HepG2 (cell line): ENCODE measurements around the gene NAPEPLD. TPM values are rescaled to one million over a fixed set of nuclear protein-coding genes. Genes with fewer than 3 reads are reported as not detected.
A peak's percentile ranks its signal among the peaks of the same experiment; 100 is the strongest.

Source experiments
- CCAR2 ChIP-seq: fragments of 200-400 bp; formaldehyde crosslinking; optimal IDR thresholded peaks from 2 replicates; pipeline ENCODE3; 2018; ENCODE audit warnings: low read depth, mild to moderate bottlenecking, low read length, moderate library complexity
- DR1 ChIP-seq: sonication (generic); formaldehyde crosslinking; IDR thresholded peaks from 2 replicates; pipeline ENCODE4 v1.8.0; 2021; ENCODE audit warnings: mild to moderate bottlenecking, missing genetic modification reagents, inconsistent platforms
- FOXA1 ChIP-seq, 2 experiments: fragments of 450-650 bp in 1 of 2; sonication (generic) in 1 of 2; formaldehyde crosslinking in 1 of 2; IDR thresholded peaks; 2 replicates each; pipeline versions ENCODE4 v1.4.0 to v1.6.1; 2016 to 2020; ENCODE audit warnings: missing genetic modification reagents in 1 of 2
- KDM6A ChIP-seq: IDR thresholded peaks from 2 replicates; pipeline ENCODE4 v1.6.1; 2016; ENCODE audit warnings: low read depth
- MTF1 ChIP-seq: sonication (generic); formaldehyde crosslinking; IDR thresholded peaks from 2 replicates; pipeline ENCODE4 v1.5.0; 2020; ENCODE audit warnings: missing genetic modification reagents
- NFE2L1 ChIP-seq: sonication (generic); formaldehyde crosslinking; IDR thresholded peaks from 2 replicates; pipeline ENCODE4 v1.4.0; 2020; ENCODE audit warnings: missing genetic modification reagents, mild to moderate bottlenecking, borderline replicate concordance
- NR1H2 ChIP-seq: sonication (generic); formaldehyde crosslinking; IDR thresholded peaks from 2 replicates; pipeline ENCODE4 v1.8.1; 2022; ENCODE audit warnings: low read depth, missing genetic modification reagents, borderline replicate concordance
- POLR2AphosphoS2 ChIP-seq: IDR thresholded peaks from 2 replicates; pipeline ENCODE4 v1.6.1; 2011; ENCODE audit warnings: low read depth, low read length, improper control_type of control experiment
- SNRNP70 ChIP-seq: fragments of 200-400 bp; formaldehyde crosslinking; IDR thresholded peaks from 2 replicates; pipeline ENCODE4 v1.6.1; 2017; ENCODE audit warnings: mild to moderate bottlenecking, low read depth, low read length, moderate library complexity
- SSRP1 ChIP-seq: IDR thresholded peaks from 2 replicates; pipeline ENCODE4 v1.6.1; 2016; ENCODE audit warnings: control low read depth
- STAT5B ChIP-seq: sonication (generic); formaldehyde crosslinking; IDR thresholded peaks from 2 replicates; pipeline ENCODE4 v1.4.0; 2020; ENCODE audit warnings: missing genetic modification reagents
- TAF15 ChIP-seq: fragments of 200-400 bp; formaldehyde crosslinking; IDR thresholded peaks from one replicate; pipeline ENCODE4 v1.6.1; 2018; ENCODE audit warnings: mild to moderate bottlenecking, low read depth, low read length; ENCODE audit not compliant: poor library complexity, severe bottlenecking
- TBX3 ChIP-seq: fragments of 450-650 bp; IDR thresholded peaks from 2 replicates; pipeline ENCODE4 v1.6.1; 2017; ENCODE audit warnings: antibody characterized with exemption, mild to moderate bottlenecking, inconsistent platforms, borderline replicate concordance
- ZNF20 ChIP-seq: sonication (generic); formaldehyde crosslinking; IDR thresholded peaks from 2 replicates; pipeline ENCODE4 v1.4.0; 2020; ENCODE audit warnings: mild to moderate bottlenecking, moderate library complexity, missing genetic modification reagents
- ZNF292 ChIP-seq: sonication (generic); formaldehyde crosslinking; IDR thresholded peaks from 2 replicates; pipeline ENCODE4 v1.8.1; 2022; ENCODE audit warnings: mild to moderate bottlenecking, low read depth, missing genetic modification reagents, borderline replicate concordance
- ZNF343 ChIP-seq: sonication (generic); formaldehyde crosslinking; IDR thresholded peaks from 2 replicates; pipeline ENCODE4 v1.4.0; 2020; ENCODE audit warnings: mild to moderate bottlenecking, missing genetic modification reagents
- ZNF589 ChIP-seq: sonication (generic); formaldehyde crosslinking; conservative IDR thresholded peaks from 2 replicates; pipeline ENCODE4 v1.8.0; 2022; ENCODE audit warnings: mild to moderate bottlenecking, moderate library complexity, missing genetic modification reagents
- ZNF629 ChIP-seq: sonication (generic); formaldehyde crosslinking; conservative IDR thresholded peaks from 2 replicates; pipeline ENCODE4 v1.5.0; 2020; ENCODE audit warnings: missing genetic modification reagents
- ZNF644 ChIP-seq: IDR thresholded peaks from 2 replicates; pipeline ENCODE4 v1.6.1; 2016; ENCODE audit warnings: low read depth
- ZNF678 ChIP-seq: sonication (generic); formaldehyde crosslinking; IDR thresholded peaks from 2 replicates; pipeline ENCODE4 v1.4.0; 2020; ENCODE audit warnings: mild to moderate bottlenecking, missing genetic modification reagents
- ZNF75D ChIP-seq: sonication (generic); formaldehyde crosslinking; IDR thresholded peaks from 2 replicates; pipeline ENCODE4 v1.8.1; 2023; ENCODE audit warnings: missing genetic modification reagents, mild to moderate bottlenecking, borderline replicate concordance
- polyA plus RNA-seq, 8 experiments: library from polyadenylated mRNA; depleted of rRNA in 3 of 8; stranded (reverse) in 7 of 8; unstranded in 1 of 8; fragments of >200 nt; fragmentation: Illumina TruSeq in 4 of 8; extraction: Trizol in 4 of 8; gene quantifications; 2 replicates each; pipeline versions ENCODE4 v1.2.1 to v1.2.3, GENCODE V29; 2011 to 2016; ENCODE audit warnings: low read depth in 4 of 8, missing spikeins in 1 of 8, mixed read lengths in 1 of 8; ENCODE audit not compliant: insufficient read depth in 1 of 8
- total RNA-seq, 5 experiments: library from RNA; depleted of rRNA; stranded (reverse); fragments of >200 nt; fragmentation: Illumina TruSeq; extraction: Trizol; gene quantifications; 2 replicates each; pipeline ENCODE4 v1.2.3, GENCODE V29; 2016; ENCODE audit warnings: low read depth in 1 of 5
- TF ChIP-seq, protein P1 (sequence below), 2 experiments: fragments of 450-650 bp in 1 of 2; sonication (generic) in 1 of 2; formaldehyde crosslinking; IDR thresholded peaks; 2 replicates each; pipeline versions ENCODE4 v1.5.0 to v1.8.0; 2020 to 2022; ENCODE audit warnings: mild to moderate bottlenecking in 1 of 2, missing genetic modification reagents in 1 of 2
- TF ChIP-seq, protein P2 (sequence below): sonication (generic); formaldehyde crosslinking; IDR thresholded peaks from 2 replicates; pipeline ENCODE4 v1.8.1; 2022; ENCODE audit warnings: low read depth, mild to moderate bottlenecking, missing genetic modification reagents
- TF ChIP-seq, protein P3 (sequence below): IDR thresholded peaks from 2 replicates; pipeline ENCODE4 v1.6.1; 2012; ENCODE audit warnings: inconsistent platforms
- TF ChIP-seq, protein P4 (sequence below): sonication (generic); formaldehyde crosslinking; IDR thresholded peaks from 2 replicates; pipeline ENCODE4 v1.5.1; 2020; ENCODE audit warnings: missing genetic modification reagents, mild to moderate bottlenecking, borderline replicate concordance

The NAPEPLD gene
- total and polyA plus RNA-seq, 2 of the 13 experiments (the other 11 are each of a cell fraction or from before 2014, with no cell fraction given), result 3.4 to 5.6 TPM

DNA sequence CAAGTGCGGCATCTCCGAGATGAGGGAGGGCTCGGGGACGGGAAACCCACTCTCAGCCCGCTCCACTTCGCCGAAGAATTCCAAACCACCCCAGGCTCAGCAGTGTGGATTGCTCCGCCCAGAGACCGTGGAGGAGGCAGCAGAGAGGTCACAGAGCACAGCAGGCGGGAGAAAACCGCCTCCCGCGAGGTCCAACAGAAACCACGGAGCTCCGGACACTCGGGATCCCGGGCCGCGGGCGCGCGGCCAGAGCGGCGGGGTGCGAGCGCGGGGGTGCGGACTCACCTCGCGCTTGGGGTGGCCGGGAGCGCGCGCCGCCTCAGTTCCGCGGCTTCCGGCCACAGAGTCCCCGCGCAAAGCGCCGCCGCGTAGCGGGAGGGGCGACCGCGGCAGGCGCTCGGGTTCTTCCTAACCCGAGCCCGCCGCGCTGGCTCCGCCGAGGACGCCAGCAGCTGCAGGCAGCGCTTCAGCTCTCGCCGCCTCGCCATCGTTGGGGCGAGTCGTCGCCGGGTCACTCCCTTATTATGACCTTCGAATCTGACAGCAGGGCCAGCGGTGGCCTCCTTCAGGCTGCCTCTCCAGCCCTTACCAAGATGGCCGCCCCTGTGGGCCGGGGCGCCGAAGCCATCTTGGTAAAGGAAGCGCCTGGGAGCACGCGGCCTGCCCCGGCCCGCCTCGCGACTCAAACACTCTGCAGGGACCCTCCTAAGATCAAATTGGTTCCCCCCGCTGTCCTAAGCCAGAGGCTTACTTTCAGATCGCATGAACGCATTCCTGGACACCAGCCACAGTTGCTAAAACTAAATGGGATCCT lies at the start of gene NAPEPLD (continued):
- TF ChIP-seq, protein P1, sequence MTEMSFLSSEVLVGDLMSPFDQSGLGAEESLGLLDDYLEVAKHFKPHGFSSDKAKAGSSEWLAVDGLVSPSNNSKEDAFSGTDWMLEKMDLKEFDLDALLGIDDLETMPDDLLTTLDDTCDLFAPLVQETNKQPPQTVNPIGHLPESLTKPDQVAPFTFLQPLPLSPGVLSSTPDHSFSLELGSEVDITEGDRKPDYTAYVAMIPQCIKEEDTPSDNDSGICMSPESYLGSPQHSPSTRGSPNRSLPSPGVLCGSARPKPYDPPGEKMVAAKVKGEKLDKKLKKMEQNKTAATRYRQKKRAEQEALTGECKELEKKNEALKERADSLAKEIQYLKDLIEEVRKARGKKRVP (CRISPR knock-in tag; IDR thresholded peaks at IDR 0.05), result no peak
- TF ChIP-seq ZNF20 (CRISPR knock-in tag), result no peak
- no peak for TF ChIP-seq TAF15
- no peak for TF ChIP-seq POLR2AphosphoS2
- no peak for TF ChIP-seq SSRP1 (CRISPR knock-in tag)
- no peak; the same call in none of the 2 replicates for TF ChIP-seq MTF1
- no peak for TF ChIP-seq KDM6A
- TF ChIP-seq ZNF343 (CRISPR knock-in tag), result no peak
- peak; percentile 92 for TF ChIP-seq ZNF644 (CRISPR knock-in tag)
- peak; percentile 62 for TF ChIP-seq ZNF292 (CRISPR knock-in tag)
- no peak for TF ChIP-seq ZNF678 (CRISPR knock-in tag)
- TF ChIP-seq, protein P2, sequence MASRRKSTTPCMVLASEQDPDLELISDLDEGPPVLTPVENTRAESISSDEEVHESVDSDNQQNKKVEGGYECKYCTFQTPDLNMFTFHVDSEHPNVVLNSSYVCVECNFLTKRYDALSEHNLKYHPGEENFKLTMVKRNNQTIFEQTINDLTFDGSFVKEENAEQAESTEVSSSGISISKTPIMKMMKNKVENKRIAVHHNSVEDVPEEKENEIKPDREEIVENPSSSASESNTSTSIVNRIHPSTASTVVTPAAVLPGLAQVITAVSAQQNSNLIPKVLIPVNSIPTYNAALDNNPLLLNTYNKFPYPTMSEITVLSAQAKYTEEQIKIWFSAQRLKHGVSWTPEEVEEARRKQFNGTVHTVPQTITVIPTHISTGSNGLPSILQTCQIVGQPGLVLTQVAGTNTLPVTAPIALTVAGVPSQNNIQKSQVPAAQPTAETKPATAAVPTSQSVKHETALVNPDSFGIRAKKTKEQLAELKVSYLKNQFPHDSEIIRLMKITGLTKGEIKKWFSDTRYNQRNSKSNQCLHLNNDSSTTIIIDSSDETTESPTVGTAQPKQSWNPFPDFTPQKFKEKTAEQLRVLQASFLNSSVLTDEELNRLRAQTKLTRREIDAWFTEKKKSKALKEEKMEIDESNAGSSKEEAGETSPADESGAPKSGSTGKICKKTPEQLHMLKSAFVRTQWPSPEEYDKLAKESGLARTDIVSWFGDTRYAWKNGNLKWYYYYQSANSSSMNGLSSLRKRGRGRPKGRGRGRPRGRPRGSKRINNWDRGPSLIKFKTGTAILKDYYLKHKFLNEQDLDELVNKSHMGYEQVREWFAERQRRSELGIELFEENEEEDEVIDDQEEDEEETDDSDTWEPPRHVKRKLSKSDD (CRISPR knock-in tag), result peak; percentile 81
- TF ChIP-seq NFE2L1 (CRISPR knock-in tag), result no peak
- TF ChIP-seq TBX3, result no peak
- TF ChIP-seq SNRNP70, result no peak
- TF ChIP-seq DR1 (CRISPR knock-in tag), result no peak
- TF ChIP-seq FOXA1 (IDR thresholded peaks at IDR 0.05), result no peak
- no peak for TF ChIP-seq FOXA1 (CRISPR knock-in tag; IDR thresholded peaks at IDR 0.05)
- TF ChIP-seq ZNF589 (CRISPR knock-in tag), result no peak; the same call in 1 of the 2 replicates
- no peak for TF ChIP-seq ZNF75D (CRISPR knock-in tag)
- TF ChIP-seq STAT5B (CRISPR knock-in tag), result no peak
- no peak; the same call in 1 of the 2 replicates for TF ChIP-seq ZNF629 (CRISPR knock-in tag)
- TF ChIP-seq, protein P3, sequence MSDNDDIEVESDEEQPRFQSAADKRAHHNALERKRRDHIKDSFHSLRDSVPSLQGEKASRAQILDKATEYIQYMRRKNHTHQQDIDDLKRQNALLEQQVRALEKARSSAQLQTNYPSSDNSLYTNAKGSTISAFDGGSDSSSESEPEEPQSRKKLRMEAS, result peak; percentile 87
- TF ChIP-seq CCAR2, result no peak
- TF ChIP-seq NR1H2 (CRISPR knock-in tag), result no peak
- TF ChIP-seq, protein P4, sequence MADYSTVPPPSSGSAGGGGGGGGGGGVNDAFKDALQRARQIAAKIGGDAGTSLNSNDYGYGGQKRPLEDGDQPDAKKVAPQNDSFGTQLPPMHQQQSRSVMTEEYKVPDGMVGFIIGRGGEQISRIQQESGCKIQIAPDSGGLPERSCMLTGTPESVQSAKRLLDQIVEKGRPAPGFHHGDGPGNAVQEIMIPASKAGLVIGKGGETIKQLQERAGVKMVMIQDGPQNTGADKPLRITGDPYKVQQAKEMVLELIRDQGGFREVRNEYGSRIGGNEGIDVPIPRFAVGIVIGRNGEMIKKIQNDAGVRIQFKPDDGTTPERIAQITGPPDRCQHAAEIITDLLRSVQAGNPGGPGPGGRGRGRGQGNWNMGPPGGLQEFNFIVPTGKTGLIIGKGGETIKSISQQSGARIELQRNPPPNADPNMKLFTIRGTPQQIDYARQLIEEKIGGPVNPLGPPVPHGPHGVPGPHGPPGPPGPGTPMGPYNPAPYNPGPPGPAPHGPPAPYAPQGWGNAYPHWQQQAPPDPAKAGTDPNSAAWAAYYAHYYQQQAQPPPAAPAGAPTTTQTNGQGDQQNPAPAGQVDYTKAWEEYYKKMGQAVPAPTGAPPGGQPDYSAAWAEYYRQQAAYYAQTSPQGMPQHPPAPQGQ, result no peak
